A549 (cell line): ENCODE results near the gene ITGA2.

Source experiments
- EHF ChIP-seq: fragments of 250-450 bp; sonication (Bioruptor Pico); IDR thresholded peaks from 2 replicates; pipeline ENCODE4 v1.5.0; 2020; ENCODE audit warnings: mild to moderate bottlenecking
- POLR2A ChIP-seq: IDR thresholded peaks from 2 replicates; pipeline ENCODE4 v1.6.1; 2012; ENCODE audit warnings: mild to moderate bottlenecking, low read length
- RAD21 ChIP-seq, 2 experiments: fragments of >200 bp in 1 of 2; sonication (Bioruptor Twin) in 1 of 2; formaldehyde crosslinking in 1 of 2; IDR thresholded peaks in 1 of 2; conservative IDR thresholded peaks in 1 of 2; 2 replicates in 1 of 2; 3 replicates in 1 of 2; pipeline ENCODE4 v1.6.1; 2012 to 2018; ENCODE audit warnings: inconsistent platforms in 1 of 2
- TF ChIP-seq, protein P1 (sequence below): fragments of >200 bp; sonication (Bioruptor Twin); formaldehyde crosslinking; IDR thresholded peaks from 3 replicates; pipeline ENCODE4 v1.5.1; 2016

GRCh38 chr5:52977264-52977897 is 11.8 kb upstream of the ITGA2 start:
- TF ChIP-seq RAD21 (conservative IDR thresholded peaks at IDR 0.05 in 1 of 2, IDR thresholded peaks at IDR 0.05 in 1 of 2) (no peak), EHF (CRISPR knock-in tag) (no peak), POLR2A (no peak)
- TF ChIP-seq, protein P1, sequence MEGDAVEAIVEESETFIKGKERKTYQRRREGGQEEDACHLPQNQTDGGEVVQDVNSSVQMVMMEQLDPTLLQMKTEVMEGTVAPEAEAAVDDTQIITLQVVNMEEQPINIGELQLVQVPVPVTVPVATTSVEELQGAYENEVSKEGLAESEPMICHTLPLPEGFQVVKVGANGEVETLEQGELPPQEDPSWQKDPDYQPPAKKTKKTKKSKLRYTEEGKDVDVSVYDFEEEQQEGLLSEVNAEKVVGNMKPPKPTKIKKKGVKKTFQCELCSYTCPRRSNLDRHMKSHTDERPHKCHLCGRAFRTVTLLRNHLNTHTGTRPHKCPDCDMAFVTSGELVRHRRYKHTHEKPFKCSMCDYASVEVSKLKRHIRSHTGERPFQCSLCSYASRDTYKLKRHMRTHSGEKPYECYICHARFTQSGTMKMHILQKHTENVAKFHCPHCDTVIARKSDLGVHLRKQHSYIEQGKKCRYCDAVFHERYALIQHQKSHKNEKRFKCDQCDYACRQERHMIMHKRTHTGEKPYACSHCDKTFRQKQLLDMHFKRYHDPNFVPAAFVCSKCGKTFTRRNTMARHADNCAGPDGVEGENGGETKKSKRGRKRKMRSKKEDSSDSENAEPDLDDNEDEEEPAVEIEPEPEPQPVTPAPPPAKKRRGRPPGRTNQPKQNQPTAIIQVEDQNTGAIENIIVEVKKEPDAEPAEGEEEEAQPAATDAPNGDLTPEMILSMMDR, result no peak
